ENCODE measurements around the gene CARD19. TPM values are rescaled to one million over a fixed set of nuclear protein-coding genes. Genes with fewer than 3 reads are reported as not detected.
A peak's percentile ranks its signal among the peaks of the same experiment; 100 is the strongest.

Gene CARD19
- total and polyA plus RNA-seq, 3 experiments from 2014 or later, result 43.2 to 66.4 (median 43.6) TPM

GRCh38 chr9:93054758-93055704 is 41.0 kb upstream of the CARD19 start:
- Mint-ChIP-seq H3K4me1 (peaks cover 35 to 60% (median 41%) of the 10 kb centered on the region in 3 donors), H3K27ac (peak overlapping the region; percentile 24 to 90 (median 74)), H3K36me3 (peaks cover 0 to 5% (median 0%) of the 10 kb centered on the region in 3 donors), H3K4me3 (peak overlapping the region in 1 of 7 donors; percentile 40), H3K9me3 (no peaks in the 10 kb centered on the region), H3K27me3 (no peaks in the 10 kb centered on the region)
- no peak for DNase-seq
- ChIA-PET POLR2A (interaction anchor here (1.1 kb wide), 1 partner anchor 9 kb away, joined by 5 read pairs; no protein-coding TSS in a partner anchor), CTCF (interaction anchor here (0.7 to 4.9 kb wide), 5 partner anchors 9 to 71 kb away, joined by 3 to 23 read pairs (median 3); no protein-coding TSS in a partner anchor)
- Histone ChIP-seq H3K27me3 (ENCODE audit: insufficient read depth, low read length, poor library complexity, severe bottlenecking) (no peaks in the 10 kb centered on the region), H3K4me1 (ENCODE audit: insufficient read depth, low read length) (peaks cover 16% of the 10 kb centered on the region), H3K27ac (ENCODE audit: low read depth, low read length) (no peak overlapping the region), H3K36me3 (ENCODE audit: insufficient read depth, low read length) (no peaks in the 10 kb centered on the region), H3K4me3 (ENCODE audit: low read length) (no peak overlapping the region), H3K9me3 (ENCODE audit: low read length) (no peaks in the 10 kb centered on the region)

- no peaks in the 10 kb centered on the region for H3K9me3 ChIP-seq (ENCODE audit: low read length)
- Mint-ChIP-seq H3K36me3 (peaks cover 0 to 7% (median 0%) of the 10 kb centered on the region in 3 donors), H3K4me1 (peaks cover 56 to 82% (median 59%) of the 10 kb centered on the region in 3 donors), H3K27ac (peak overlapping the region; percentile 71 to 96 (median 92)), H3K27me3 (no peaks in the 10 kb centered on the region), H3K9me3 (no peaks in the 10 kb centered on the region), H3K4me3 (peak overlapping the region; percentile 32 to 87 (median 53))
- no peaks in the 10 kb centered on the region for H3K36me3 ChIP-seq (ENCODE audit: insufficient read depth, low read length)
- ChIA-PET POLR2A (no interaction called here), CTCF (no interaction called here)
- DNase-seq, result no peak
- H3K27ac ChIP-seq (ENCODE audit: low read depth, low read length), result no peak overlapping the region
- no peaks in the 10 kb centered on the region for H3K27me3 ChIP-seq (ENCODE audit: insufficient read depth, low read length, poor library complexity, severe bottlenecking)
- H3K4me1 ChIP-seq (ENCODE audit: insufficient read depth, low read length), result peaks cover 37% of the 10 kb centered on the region
- H3K4me3 ChIP-seq (ENCODE audit: low read length), result no peak overlapping the region
Observed at GRCh38 chr9:93057042-93057702, 38.8 kb upstream of the CARD19 start.

DNA sequence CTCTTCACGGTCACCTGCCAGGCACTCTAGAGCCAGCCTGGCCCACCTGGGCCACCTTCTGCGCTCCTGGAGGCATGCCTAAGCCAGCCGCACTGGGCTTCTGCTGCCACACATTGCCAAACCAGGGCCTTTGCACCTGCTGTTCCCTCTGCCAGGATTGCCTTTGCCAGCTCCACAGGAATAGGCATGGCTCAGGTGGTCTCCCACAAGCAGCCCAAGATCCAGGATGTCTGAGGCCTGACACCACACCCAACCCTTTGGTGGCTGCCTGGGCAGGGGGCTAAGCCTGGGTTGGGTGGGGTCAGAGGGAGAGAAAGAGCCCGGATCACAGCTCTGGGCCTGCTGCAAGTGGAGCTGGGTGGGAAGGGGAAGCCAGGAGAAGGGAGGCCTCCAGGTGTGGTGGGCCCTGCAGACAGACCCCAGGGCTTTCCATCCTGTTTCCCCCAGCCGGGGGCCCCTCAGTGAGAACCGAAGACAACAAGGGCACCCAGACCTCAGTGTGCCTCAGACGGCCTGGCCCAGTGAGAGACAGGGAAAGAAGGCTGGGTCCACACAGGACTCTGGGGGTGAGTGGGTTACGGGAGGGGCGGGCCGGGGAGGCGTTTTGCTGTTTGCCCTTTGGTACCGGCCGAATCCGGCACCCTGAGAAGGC is 38.2 kb upstream of the CARD19 start:
- no peaks in the 10 kb centered on the region for H3K36me3 ChIP-seq (ENCODE audit: insufficient read depth, low read length)
- Mint-ChIP-seq H3K9me3 (no peaks in the 10 kb centered on the region), H3K4me1 (peaks cover 62 to 88% (median 65%) of the 10 kb centered on the region in 3 donors), H3K27ac (peak overlapping the region; percentile 71 to 96 (median 92)), H3K4me3 (peak overlapping the region; percentile 53 to 87 (median 78)), H3K36me3 (peaks cover 0 to 10% (median 0%) of the 10 kb centered on the region in 3 donors), H3K27me3 (no peaks in the 10 kb centered on the region)
- peak overlapping the region; percentile 22 for H3K27ac ChIP-seq (ENCODE audit: low read depth, low read length)
- no peak overlapping the region for H3K4me3 ChIP-seq (ENCODE audit: low read length)
- ChIA-PET POLR2A (no interaction called here), CTCF (no interaction called here)
- DNase-seq, result peak in 2 of 5 donors; percentile 26 to 35
- peaks cover 44% of the 10 kb centered on the region for H3K4me1 ChIP-seq (ENCODE audit: insufficient read depth, low read length)
- H3K27me3 ChIP-seq (ENCODE audit: insufficient read depth, low read length, poor library complexity, severe bottlenecking), result no peaks in the 10 kb centered on the region
- H3K9me3 ChIP-seq (ENCODE audit: low read length), result no peaks in the 10 kb centered on the region

- peak within 1 kb of the TSS; percentile 72 for H3K4me3 ChIP-seq (ENCODE audit: low read length)
- peak within 1 kb of the TSS; percentile 93 to 99 (median 95) for H3K27ac Mint-ChIP-seq
- no peaks in the 10 kb centered on the region for H3K27me3 ChIP-seq (ENCODE audit: insufficient read depth, low read length, poor library complexity, severe bottlenecking)
- H3K27ac ChIP-seq (ENCODE audit: low read depth, low read length), result peak within 1 kb of the TSS; percentile 71
- CTCF ChIA-PET, result interaction anchor here (1.3 to 1.9 kb wide), 2 partner anchors 8 to 38 kb away, joined by 3 to 7 read pairs; no protein-coding TSS in a partner anchor
- peaks cover 63 to 88% (median 64%) of the 10 kb centered on the region in 3 donors for H3K4me1 Mint-ChIP-seq
- POLR2A ChIA-PET, result interaction anchor here (1.0 to 1.7 kb wide), 3 partner anchors 30 to 37 kb away, joined by 3 to 9 read pairs (median 9); no protein-coding TSS in a partner anchor
- no peaks in the 10 kb centered on the region for H3K9me3 Mint-ChIP-seq
- H3K9me3 ChIP-seq (ENCODE audit: low read length), result no peaks in the 10 kb centered on the region
- peak within 1 kb of the TSS; percentile 90 to 98 (median 92) for H3K4me3 Mint-ChIP-seq
- DNase-seq, result peak; percentile 57 to 78 (median 70)
- H3K27me3 Mint-ChIP-seq, result no peaks in the 10 kb centered on the region
- no peaks in the 10 kb centered on the region for H3K36me3 ChIP-seq (ENCODE audit: insufficient read depth, low read length)
- peaks cover 50% of the 10 kb centered on the region for H3K4me1 ChIP-seq (ENCODE audit: insufficient read depth, low read length)
- H3K36me3 Mint-ChIP-seq, result peaks cover 0 to 10% (median 0%) of the 10 kb centered on the region in 3 donors
Observed at GRCh38 chr9:93058355-93059010, 37.5 kb upstream of the CARD19 start, which contains the start of gene SUSD3. TSS of gene SUSD3 (plus strand) at chr9:93058701. CDS start at chr9:93058743, 42 bp downstream.

DNA sequence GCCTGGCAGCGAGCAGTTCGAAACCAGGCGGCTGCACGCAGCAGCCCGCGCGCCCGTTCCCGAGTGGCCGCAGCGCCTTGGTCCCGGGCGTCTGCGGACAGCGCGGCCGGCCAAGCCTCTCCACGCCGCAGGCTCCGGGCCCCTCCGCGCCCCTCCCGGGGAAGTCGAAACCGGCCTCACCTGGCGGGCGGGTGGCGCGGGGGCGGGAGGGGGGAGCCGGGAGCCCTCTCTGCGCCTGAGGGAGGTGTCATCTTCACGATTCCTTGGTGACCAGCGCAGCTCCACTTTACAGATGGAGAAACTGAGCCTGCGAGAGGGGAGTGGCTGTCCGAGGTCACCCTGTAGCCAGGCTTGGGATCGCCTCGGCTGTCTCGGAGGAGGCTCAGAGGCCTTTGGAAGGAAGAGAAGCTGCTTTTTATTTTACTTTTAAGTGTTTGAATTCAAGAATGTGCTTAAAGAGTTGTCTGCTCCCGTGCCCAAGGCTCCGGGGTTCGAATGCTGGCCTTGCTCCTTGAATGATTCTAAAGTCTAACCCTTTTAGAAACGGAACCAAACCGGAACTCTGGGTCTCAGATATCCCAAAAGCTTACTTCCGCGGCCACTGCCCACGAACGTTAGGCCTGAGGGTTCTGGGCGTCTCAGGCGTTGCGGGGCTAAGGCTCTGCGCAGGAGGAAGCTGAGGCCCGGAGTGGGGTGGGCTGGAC is 36.9 kb upstream of the CARD19 start:
- H3K4me1 ChIP-seq (ENCODE audit: insufficient read depth, low read length), result peaks cover 57% of the 10 kb centered on the region
- peak in 2 of 5 donors; percentile 18 to 43 for DNase-seq
- Mint-ChIP-seq H3K4me3 (peak overlapping the region; percentile 90 to 98 (median 92)), H3K36me3 (peaks cover 0 to 12% (median 0%) of the 10 kb centered on the region in 3 donors), H3K4me1 (peaks cover 64 to 88% (median 66%) of the 10 kb centered on the region in 3 donors), H3K27ac (peak overlapping the region; percentile 93 to 99 (median 95)), H3K27me3 (no peaks in the 10 kb centered on the region), H3K9me3 (no peaks in the 10 kb centered on the region)
- ChIA-PET POLR2A (interaction anchor here (0.6 to 2.0 kb wide), 9 partner anchors 12 to 95 kb away, joined by 3 to 9 read pairs (median 4); no protein-coding TSS in a partner anchor), CTCF (interaction anchor here (1.1 to 2.1 kb wide), 5 partner anchors 9 to 38 kb away, joined by 3 to 10 read pairs (median 6); no protein-coding TSS in a partner anchor)
- H3K4me3 ChIP-seq (ENCODE audit: low read length), result peak overlapping the region; percentile 72
- H3K27me3 ChIP-seq (ENCODE audit: insufficient read depth, low read length, poor library complexity, severe bottlenecking), result no peaks in the 10 kb centered on the region
- no peaks in the 10 kb centered on the region for H3K9me3 ChIP-seq (ENCODE audit: low read length)
- no peaks in the 10 kb centered on the region for H3K36me3 ChIP-seq (ENCODE audit: insufficient read depth, low read length)
- peak overlapping the region; percentile 71 for H3K27ac ChIP-seq (ENCODE audit: low read depth, low read length)

GRCh38 chr9:93059715-93060578 is 36.1 kb upstream of the CARD19 start:
- ChIA-PET POLR2A (interaction anchor here (0.6 to 2.0 kb wide), 10 partner anchors 19 to 107 kb away, joined by 3 to 9 read pairs (median 4); no protein-coding TSS in a partner anchor), CTCF (interaction anchor here (1.0 to 2.1 kb wide), 10 partner anchors 10 to 103 kb away, joined by 3 to 10 read pairs (median 4); no protein-coding TSS in a partner anchor)
- peaks cover 64% of the 10 kb centered on the region for H3K4me1 ChIP-seq (ENCODE audit: insufficient read depth, low read length)
- H3K27me3 Mint-ChIP-seq, result peaks cover 0 to 2% of the 10 kb centered on the region in 2 donors
- H3K9me3 ChIP-seq (ENCODE audit: low read length), result no peaks in the 10 kb centered on the region
- H3K4me3 Mint-ChIP-seq, result peak overlapping the region; percentile 90 to 98 (median 92)
- peaks cover 0 to 2% (median 0%) of the 10 kb centered on the region in 5 donors for H3K9me3 Mint-ChIP-seq
- H3K36me3 ChIP-seq (ENCODE audit: insufficient read depth, low read length), result no peaks in the 10 kb centered on the region
- H3K4me1 Mint-ChIP-seq, result peaks cover 70 to 89% (median 73%) of the 10 kb centered on the region in 3 donors
- DNase-seq, result no peak
- peak overlapping the region; percentile 72 for H3K4me3 ChIP-seq (ENCODE audit: low read length)
- H3K36me3 Mint-ChIP-seq, result peaks cover 0 to 18% (median 3%) of the 10 kb centered on the region in 3 donors
- H3K27ac ChIP-seq (ENCODE audit: low read depth, low read length), result peak overlapping the region; percentile 71
- H3K27ac Mint-ChIP-seq, result peak overlapping the region; percentile 93 to 99 (median 95)
- H3K27me3 ChIP-seq (ENCODE audit: insufficient read depth, low read length, poor library complexity, severe bottlenecking), result no peaks in the 10 kb centered on the region
